Measurements from ENCODE around the gene CTNND2.

Gene CTNND2

GRCh38 chr5:11305245-11305644 is 599.0 kb downstream of the CTNND2 start:
- CTCF ChIA-PET: no interaction called here
- TF ChIP-seq TARDBP (IDR thresholded peaks at IDR 0.05) (no peak), FOXA1 (IDR thresholded peaks at IDR 0.05) (no peak), ZNF384 (IDR thresholded peaks at IDR 0.05) (no peak), FOXK2 (IDR thresholded peaks at IDR 0.05) (no peak), BHLHE40 (IDR thresholded peaks at IDR 0.05; ENCODE audit: borderline replicate concordance) (no peak), FOXM1 (IDR thresholded peaks at IDR 0.05; ENCODE audit: borderline replicate concordance) (no peak), SUZ12 (IDR thresholded peaks at IDR 0.05) (no peak), SP1 (IDR thresholded peaks at IDR 0.05) (no peak), NFRKB (IDR thresholded peaks at IDR 0.05) (no peak), LEF1 (IDR thresholded peaks at IDR 0.05; ENCODE audit: borderline replicate concordance) (no peak), PKNOX1 (IDR thresholded peaks at IDR 0.05) (no peak), ARNT (IDR thresholded peaks at IDR 0.05) (no peak), ELF4 (IDR thresholded peaks at IDR 0.05) (no peak), L3MBTL2 (conservative IDR thresholded peaks at IDR 0.05) (no peak)
- DNase-seq (ENCODE audit: extremely low spot score): no peak
- POLR2A ChIA-PET: no interaction called here

GRCh38 chr5:11304641-11305040 is 599.6 kb downstream of the CTNND2 start:
- ChIA-PET CTCF (no interaction called here), POLR2A (no interaction called here)
- DNase-seq (ENCODE audit: extremely low spot score): no peak
- TF ChIP-seq NFRKB (IDR thresholded peaks at IDR 0.05): no peak
- TF ChIP-seq ELF4 (IDR thresholded peaks at IDR 0.05): no peak
- TF ChIP-seq PKNOX1 (IDR thresholded peaks at IDR 0.05): no peak
- no peak for TF ChIP-seq LEF1 (IDR thresholded peaks at IDR 0.05; ENCODE audit: borderline replicate concordance)
- TF ChIP-seq CTBP1 (IDR thresholded peaks at IDR 0.05; ENCODE audit: borderline replicate concordance): no peak
- no peak for TF ChIP-seq BHLHE40 (IDR thresholded peaks at IDR 0.05; ENCODE audit: borderline replicate concordance)
- TF ChIP-seq SUZ12 (IDR thresholded peaks at IDR 0.05): no peak
- TF ChIP-seq FOXM1 (IDR thresholded peaks at IDR 0.05; ENCODE audit: borderline replicate concordance): no peak
- TF ChIP-seq ZNF384 (IDR thresholded peaks at IDR 0.05): no peak

- no peak for DNase-seq (ENCODE audit: extremely low spot score)
- ChIA-PET POLR2A (no interaction called here), CTCF (no interaction called here)
- TF ChIP-seq ARNT (IDR thresholded peaks at IDR 0.05) (no peak), L3MBTL2 (conservative IDR thresholded peaks at IDR 0.05) (no peak), PKNOX1 (IDR thresholded peaks at IDR 0.05) (no peak), CTBP1 (IDR thresholded peaks at IDR 0.05; ENCODE audit: borderline replicate concordance) (no peak), HDGF (IDR thresholded peaks at IDR 0.05; ENCODE audit: borderline replicate concordance) (no peak), NFRKB (IDR thresholded peaks at IDR 0.05) (no peak), FOXK2 (IDR thresholded peaks at IDR 0.05) (no peak), ELF4 (IDR thresholded peaks at IDR 0.05) (no peak), FOXA1 (IDR thresholded peaks at IDR 0.05) (no peak), BHLHE40 (IDR thresholded peaks at IDR 0.05; ENCODE audit: borderline replicate concordance) (no peak), ZNF384 (IDR thresholded peaks at IDR 0.05) (no peak), SP1 (IDR thresholded peaks at IDR 0.05) (no peak), TARDBP (IDR thresholded peaks at IDR 0.05) (no peak), FOXM1 (IDR thresholded peaks at IDR 0.05; ENCODE audit: borderline replicate concordance) (no peak), LEF1 (IDR thresholded peaks at IDR 0.05; ENCODE audit: borderline replicate concordance) (no peak)
Measured at GRCh38 chr5:11302663-11303062, 601.6 kb downstream of the CTNND2 start.

- CTCF ChIA-PET: interaction anchor here (0.7 kb wide), 1 partner anchor 359 kb away, joined by 3 read pairs; no protein-coding TSS in a partner anchor
- no peak for TF ChIP-seq LEF1 (IDR thresholded peaks at IDR 0.05; ENCODE audit: borderline replicate concordance)
- no peak for TF ChIP-seq SUZ12 (IDR thresholded peaks at IDR 0.05)
- TF ChIP-seq ELF4 (IDR thresholded peaks at IDR 0.05): no peak
- TF ChIP-seq SP1 (IDR thresholded peaks at IDR 0.05): no peak
- TF ChIP-seq NFRKB (IDR thresholded peaks at IDR 0.05): no peak
- DNase-seq (ENCODE audit: extremely low spot score): no peak
- POLR2A ChIA-PET: interaction anchor here (0.7 kb wide), 1 partner anchor 947 kb away, joined by 3 read pairs; no protein-coding TSS in a partner anchor
Measured at GRCh38 chr5:11301171-11301570, 603.1 kb downstream of the CTNND2 start.

GRCh38 chr5:11300736-11301135 is 603.5 kb downstream of the CTNND2 start:
- ChIA-PET POLR2A (interaction anchor here (0.7 kb wide), 1 partner anchor 946 kb away, joined by 3 read pairs; no protein-coding TSS in a partner anchor), CTCF (interaction anchor here (0.7 kb wide), 1 partner anchor 359 kb away, joined by 3 read pairs; no protein-coding TSS in a partner anchor)
- DNase-seq (ENCODE audit: extremely low spot score): no peak
- TF ChIP-seq FOXM1 (IDR thresholded peaks at IDR 0.05; ENCODE audit: borderline replicate concordance): no peak

- POLR2A ChIA-PET: no interaction called here
- CTCF ChIA-PET: no interaction called here
- DNase-seq (ENCODE audit: extremely low spot score): no peak
- TF ChIP-seq PKNOX1 (IDR thresholded peaks at IDR 0.05) (no peak), HDGF (IDR thresholded peaks at IDR 0.05; ENCODE audit: borderline replicate concordance) (no peak), ZNF384 (IDR thresholded peaks at IDR 0.05) (no peak), BHLHE40 (IDR thresholded peaks at IDR 0.05; ENCODE audit: borderline replicate concordance) (no peak), ELF4 (IDR thresholded peaks at IDR 0.05) (no peak), NFRKB (IDR thresholded peaks at IDR 0.05) (no peak), FOXA1 (IDR thresholded peaks at IDR 0.05) (no peak), FOXK2 (IDR thresholded peaks at IDR 0.05) (no peak), TARDBP (IDR thresholded peaks at IDR 0.05) (no peak), SP1 (IDR thresholded peaks at IDR 0.05) (no peak), L3MBTL2 (conservative IDR thresholded peaks at IDR 0.05) (no peak), FOXM1 (IDR thresholded peaks at IDR 0.05; ENCODE audit: borderline replicate concordance) (no peak), LEF1 (IDR thresholded peaks at IDR 0.05; ENCODE audit: borderline replicate concordance) (no peak), CTBP1 (IDR thresholded peaks at IDR 0.05; ENCODE audit: borderline replicate concordance) (no peak), ARNT (IDR thresholded peaks at IDR 0.05) (no peak), SUZ12 (IDR thresholded peaks at IDR 0.05) (no peak)
Measured at GRCh38 chr5:11298877-11299276, 605.4 kb downstream of the CTNND2 start.

Measured in HEK293T (cell line).